ENCODE measurements around the gene CDCA4. TPM values are rescaled to one million over a fixed set of nuclear protein-coding genes. Genes with fewer than 3 reads are reported as not detected.
A peak's percentile ranks its signal among the peaks of the same experiment; 100 is the strongest.

CDCA4 gene
- total and polyA plus RNA-seq, 10 of the 15 experiments (the other 5 are each of a cell fraction or from before 2014, with no cell fraction given), result 10.4 to 64.0 (median 52.1) TPM

GRCh38 chr14:105043641-105044040, 22.8 kb upstream of the CDCA4 start:
- ATAC-seq (no peak), FAIRE-seq (no peak), DNase-seq (ENCODE audit: low read depth, low spot score) (no peak)
- in situ Hi-C loops (cut with MboI) (loop anchor here (10.0 kb wide), 1 partner anchor 149 kb away; no protein-coding TSS in a partner anchor), intact Hi-C loops (cut with micrococcal nuclease; ENCODE audit: unreplicated experiment) (loop anchor here (2.0 kb wide), 1 partner anchor 17 kb away; no protein-coding TSS in a partner anchor)
- no peak overlapping the region for H3K4me2 ChIP-seq (ENCODE audit: control insufficient read depth, insufficient read depth)
- no TSS peak for BruUV-seq (replicated peaks)
- peaks cover 0 to 5% of the 10 kb centered on the region in 2 experiments; a peak in 2 of 4 replicates for H3K36me3 ChIP-seq (ENCODE audit: control insufficient read depth in 2 of 2, insufficient read depth in 2 of 2, low read length in 1 of 2)
- ChIA-PET SMC1A (ENCODE audit: uncharacterized antibody, unreplicated experiment) (interaction anchor here (1.0 to 3.6 kb wide), 5 partner anchors 10 to 68 kb away, joined by 3 to 24 read pairs (median 6); no protein-coding TSS in a partner anchor), RAD21 (ENCODE audit: unreplicated experiment) (interaction anchor here (1.3 to 3.9 kb wide), 5 partner anchors 17 to 69 kb away, joined by 3 to 26 read pairs (median 7); partner anchors contain the start of gene CDCA4), CTCF (interaction anchor here (1.2 to 5.4 kb wide), 9 partner anchors 7 to 148 kb away, joined by 3 to 82 read pairs (median 13); no protein-coding TSS in a partner anchor), POLR2A (interaction anchor here (1.3 kb wide), 1 partner anchor 32 kb away, joined by 3 read pairs; no protein-coding TSS in a partner anchor)
- H3K79me2 ChIP-seq (ENCODE audit: control insufficient read depth, insufficient read depth, low read length), result no peaks in the 10 kb centered on the region; the same call in 1 of the 2 replicates
- no peaks in the 10 kb centered on the region for H3K9me3 ChIP-seq (replicated peaks; ENCODE audit: control insufficient read depth, insufficient read depth, low read length)
- H3K4me3 ChIP-seq, result no peak overlapping the region
- H3K27ac ChIP-seq (ENCODE audit: control insufficient read depth, insufficient read depth), result no peak overlapping the region
- H2AFZ ChIP-seq (ENCODE audit: control insufficient read depth, low read depth, low read length), result no peak overlapping the region
- no peaks in the 10 kb centered on the region for H3K27me3 ChIP-seq (replicated peaks in 1 of 2; ENCODE audit: control insufficient read depth in 2 of 2, insufficient read depth in 2 of 2, low read length in 1 of 2)
- TF ChIP-seq NKRF (conservative IDR thresholded peaks at IDR 0.05), result no peak
- 0 out of 4 replicates have a peak, but pooled peaks have one; percentile 19 to 38 for TF ChIP-seq IKZF2 (IDR thresholded peaks at IDR 0.05)
- TF ChIP-seq ZNF24 (IDR thresholded peaks at IDR 0.05), result 0 out of 2 replicates have a peak, but pooled peaks have one; percentile 50
- no peak for TF ChIP-seq SIN3A (IDR thresholded peaks at IDR 0.05; ENCODE audit: low read depth, low read length)
- no peak for TF ChIP-seq KDM1A (IDR thresholded peaks at IDR 0.05; ENCODE audit: borderline replicate concordance)
- 0 out of 2 replicates have a peak, but pooled peaks have one; percentile 11 for TF ChIP-seq TCF12 (IDR thresholded peaks at IDR 0.05; ENCODE audit: low read depth, low read length)
- no peak for TF ChIP-seq BCL3 (IDR thresholded peaks at IDR 0.05; ENCODE audit: borderline replicate concordance, insufficient read depth, low read depth, low read length, poor library complexity, severe bottlenecking)
- no peak for TF ChIP-seq ZZZ3 (IDR thresholded peaks at IDR 0.05; ENCODE audit: control insufficient read depth, insufficient read length, low read depth)
- no peak for TF ChIP-seq BACH1 (IDR thresholded peaks at IDR 0.05; ENCODE audit: borderline replicate concordance)
- peak; percentile 30; the same call in 1 of the 2 replicates for TF ChIP-seq SPI1 (IDR thresholded peaks at IDR 0.05; ENCODE audit: borderline replicate concordance, insufficient read depth, low read depth, low read length)
- TF ChIP-seq FOS (IDR thresholded peaks at IDR 0.05; ENCODE audit: borderline replicate concordance, extremely low read depth, insufficient read length), result no peak
- no peak for TF ChIP-seq CREB1 (IDR thresholded peaks at IDR 0.05; ENCODE audit: low read depth)
- no peak for TF ChIP-seq EZH2 (IDR thresholded peaks at IDR 0.05; ENCODE audit: borderline replicate concordance, control insufficient read depth, low read depth, low read length)
- no peak for TF ChIP-seq E2F4 (IDR thresholded peaks at IDR 0.05; ENCODE audit: low read depth, low read length)
- H3K4me1 ChIP-seq (ENCODE audit: control insufficient read depth, insufficient read depth, low read length), result peaks cover 7% of the 10 kb centered on the region
- WGBS (ENCODE audit: insufficient coverage, insufficient replicate concordance, low lambda C conversion rate, missing lambda C conversion rate), result 75% methylated on average over 7 of the region's 7 CpGs
- H4K20me1 ChIP-seq (ENCODE audit: control insufficient read depth, insufficient read depth), result no peaks in the 10 kb centered on the region
- H3K9ac ChIP-seq (ENCODE audit: control insufficient read depth, insufficient read depth, low read length), result no peak overlapping the region

Data from GM12878 (cell line).